ENCODE results near the gene PLA2G1B.

The PLA2G1B gene

GRCh38 chr12:120324841-120325417 is 2.6 kb downstream of the PLA2G1B start:
- no peak for DNase-seq (ENCODE audit: low read depth in 3 of 3)

DNA sequence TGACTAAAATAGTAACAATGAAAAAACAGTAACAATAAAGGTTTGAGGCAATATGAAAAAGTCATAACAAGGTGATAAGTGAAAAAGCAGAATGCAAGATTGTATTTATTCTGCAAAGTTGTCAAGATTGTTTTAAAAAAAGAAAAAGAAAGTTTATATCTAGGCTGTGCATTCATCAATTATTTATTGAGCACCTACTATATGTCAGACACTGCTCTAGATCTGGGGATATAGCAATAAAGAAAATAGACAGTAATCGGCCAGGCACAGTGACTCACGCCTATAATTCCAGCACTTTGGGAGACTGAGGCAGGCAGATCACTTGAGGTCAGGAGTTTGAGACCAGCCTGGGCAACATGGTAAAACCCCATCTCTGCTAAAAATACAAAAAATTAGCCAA is 3.8 kb downstream of the PLA2G1B start:
- no peak for DNase-seq (ENCODE audit: low read depth in 3 of 3)

DNA sequence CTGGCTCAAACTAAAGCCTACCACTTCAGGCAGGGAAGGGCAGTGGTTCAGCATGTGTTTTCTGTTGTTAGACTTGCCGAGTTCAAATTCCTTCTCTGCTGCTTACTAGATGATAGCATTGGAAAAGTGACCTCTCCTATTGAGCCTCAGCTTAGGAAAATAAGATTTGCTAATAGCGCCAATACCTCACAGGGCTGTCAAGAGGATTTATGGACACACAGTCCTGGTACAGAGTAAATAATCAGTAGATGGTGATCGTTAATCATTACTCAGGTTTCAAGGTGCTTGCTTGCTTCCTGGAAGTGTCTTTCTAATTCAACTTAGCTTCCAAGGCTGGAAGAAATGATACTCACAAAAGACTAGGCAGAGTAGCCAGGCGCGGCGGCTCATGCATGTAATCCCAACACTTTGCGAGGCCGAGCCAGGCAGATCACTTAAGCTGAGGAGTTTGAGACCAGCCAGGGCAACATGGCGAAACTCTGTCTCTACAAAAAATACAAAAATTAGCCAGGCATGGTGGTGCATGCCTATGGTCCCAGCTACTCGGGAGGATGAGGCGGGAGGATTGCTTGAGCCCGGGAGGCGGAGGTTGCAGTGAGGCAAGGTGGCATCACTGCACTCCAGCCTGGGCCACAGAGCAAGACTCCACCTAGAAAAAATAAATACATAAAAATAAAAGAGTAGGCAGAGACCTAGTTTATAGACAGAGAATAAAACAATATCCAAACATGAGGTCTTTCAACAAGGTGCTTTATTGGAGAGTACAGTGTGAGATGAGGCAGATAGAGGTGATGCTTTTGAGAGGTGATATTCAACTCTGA is 6.0 kb downstream of the PLA2G1B start:
- DNase-seq (ENCODE audit: low read depth in 3 of 3), result no peak

GRCh38 chr12:120317224-120318105 is 10.1 kb downstream of the PLA2G1B start:
- peak; percentile 99 to 100 (median 100) for DNase-seq (ENCODE audit: low read depth in 3 of 3)

GRCh38 chr12:120316798-120317223 is 10.8 kb downstream of the PLA2G1B start:
- DNase-seq (ENCODE audit: low read depth in 3 of 3), result no peak

- DNase-seq (ENCODE audit: low read depth in 3 of 3), result no peak
These were observed 13.4 kb downstream of the PLA2G1B start for GRCh38 chr12:120314220-120314619.

- peak; percentile 70 to 87 (median 77) for DNase-seq (ENCODE audit: low read depth in 3 of 3)
These were observed 25.4 kb downstream of the PLA2G1B start, which contains the start of gene SIRT4 for GRCh38 chr12:120301962-120302815. Gene SIRT4, plus strand, starts transcription at chr12:120302321. Its CDS starts 1,241 bp downstream, at chr12:120303562.

DNA sequence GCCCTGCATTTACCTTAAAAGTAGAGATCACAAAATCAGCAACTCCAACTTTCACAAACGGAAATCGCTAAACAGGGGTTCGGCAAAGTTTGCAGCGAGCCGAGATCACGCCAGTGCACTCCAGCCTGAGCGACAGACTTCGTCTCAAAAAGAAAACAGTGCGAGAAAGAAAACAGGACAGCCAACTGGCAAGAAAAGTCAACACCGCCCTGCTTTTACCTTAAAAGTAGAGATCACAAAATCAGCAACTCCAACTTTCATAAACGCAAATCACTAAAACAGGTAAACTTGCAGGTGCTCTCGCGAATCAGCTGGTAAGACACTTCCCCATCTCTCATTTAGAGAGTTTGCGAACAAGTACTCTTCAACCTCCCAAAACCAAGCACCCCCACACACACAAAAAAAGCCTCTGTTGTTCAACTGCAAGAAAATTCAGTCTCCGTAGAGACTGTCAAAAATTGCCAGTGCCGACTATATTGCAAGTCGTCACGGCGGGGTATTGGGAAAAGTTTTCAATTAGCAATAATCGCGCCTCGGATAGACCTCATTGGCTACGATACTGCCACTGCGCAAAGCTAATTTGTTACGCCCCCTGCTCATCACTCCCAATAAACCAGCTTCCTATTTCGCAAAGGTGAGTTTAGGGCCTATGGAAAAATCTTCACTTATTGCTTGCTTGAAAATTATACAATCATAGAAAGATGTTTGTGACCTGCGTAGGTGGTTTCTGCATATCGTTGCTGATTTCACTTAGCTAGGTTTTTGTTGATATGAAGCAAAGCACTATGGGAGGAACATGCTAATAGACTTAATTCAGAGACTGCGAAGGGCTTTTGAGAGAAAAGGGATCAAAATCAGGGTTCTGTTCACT is 34.7 kb downstream of the PLA2G1B start, which contains the start of gene RNU4-1:
TSS of gene RNU4-1 (minus strand) at position 577 of the 871 bp plus-strand sequence.
- peak; percentile 65 to 77 (median 76) for DNase-seq (ENCODE audit: low read depth in 3 of 3)

DNA sequence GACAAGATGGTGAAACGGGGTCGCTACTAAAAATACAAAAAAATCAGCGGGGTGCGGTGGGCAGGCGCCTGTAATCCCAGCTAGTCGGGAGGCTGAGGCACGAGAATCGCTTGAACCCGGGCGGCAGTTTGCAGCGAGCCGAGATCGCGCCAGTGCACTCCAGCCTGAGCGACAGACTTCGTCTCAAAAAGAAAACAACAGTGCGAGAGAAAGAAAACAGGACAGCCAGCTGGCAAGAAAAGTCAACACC is 35.2 kb downstream of the PLA2G1B start:
- peak in 2 of 3 donors; percentile 19 to 24 for DNase-seq (ENCODE audit: low read depth in 3 of 3)

DNA sequence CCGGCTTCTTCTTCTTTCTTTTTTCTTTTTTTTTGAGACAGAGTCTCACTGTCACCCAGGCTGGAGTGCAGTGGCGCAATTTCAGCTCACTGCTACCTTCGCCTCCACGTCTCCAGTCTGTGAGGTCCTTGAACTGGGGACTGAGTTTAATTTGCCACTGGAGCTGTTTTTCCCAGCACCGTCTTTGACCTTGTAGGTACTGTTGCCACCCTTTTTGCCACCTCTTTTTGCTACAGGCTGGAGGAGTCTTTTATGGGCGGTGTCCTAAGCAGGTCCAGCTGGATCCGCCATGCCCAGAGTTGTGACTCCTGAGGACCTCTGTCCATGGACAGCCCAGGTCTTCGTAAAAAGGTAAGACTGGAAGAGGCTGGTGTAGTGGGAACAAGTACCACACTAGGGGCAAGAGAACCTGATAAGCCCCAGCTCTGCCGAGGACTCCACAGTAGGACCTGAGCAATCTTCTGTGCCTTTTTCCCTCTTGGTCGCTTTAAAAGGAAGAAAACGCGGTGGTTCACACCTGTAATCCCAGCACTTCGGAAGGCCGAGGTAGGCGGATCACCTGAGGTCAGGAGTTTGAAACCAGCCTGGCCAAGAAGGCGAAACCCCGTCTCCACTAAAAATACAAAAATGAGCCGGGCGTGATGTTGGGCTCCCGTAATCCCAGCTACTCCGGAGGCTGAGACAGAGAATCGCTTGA is 36.8 kb downstream of the PLA2G1B start:
- DNase-seq (ENCODE audit: low read depth in 3 of 3), result peak in 2 of 3 donors; percentile 12 to 24

- no peak for DNase-seq (ENCODE audit: low read depth in 3 of 3)
These were observed 40.1 kb downstream of the PLA2G1B start for GRCh38 chr12:120287491-120287890.

DNA sequence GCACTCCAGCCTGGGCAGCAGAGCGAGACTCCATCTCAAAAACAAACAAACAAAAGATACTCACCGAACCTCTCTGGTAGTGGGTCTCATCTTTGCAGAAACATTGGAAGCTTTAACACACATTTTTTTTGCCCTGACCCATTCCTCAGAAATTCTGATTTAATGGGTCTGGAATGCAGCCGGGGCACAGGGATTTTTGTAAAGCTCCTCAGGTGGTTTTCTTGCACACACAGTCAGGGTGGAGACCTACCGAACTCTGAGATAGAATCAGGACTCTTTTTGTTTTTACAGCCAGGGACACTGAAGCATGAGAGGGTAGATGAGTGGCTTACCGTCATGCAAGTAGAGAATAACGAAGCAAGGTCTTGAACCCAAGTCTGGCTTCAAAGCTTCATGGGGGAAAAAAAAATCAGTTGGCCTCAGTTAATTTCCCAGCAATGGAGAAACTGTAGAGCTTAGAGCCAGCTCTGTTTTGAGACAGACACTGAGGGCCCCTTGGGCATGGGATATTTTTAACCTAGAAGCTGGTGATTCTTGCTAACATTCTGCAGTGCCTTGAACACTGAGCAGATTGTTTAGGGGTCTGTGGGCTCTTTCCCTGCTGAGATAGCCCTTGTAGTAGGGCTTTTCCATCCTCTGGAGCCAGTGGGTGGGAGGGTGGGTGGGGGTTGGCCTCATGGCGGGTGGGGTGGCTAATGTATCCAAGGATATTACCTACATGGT is 40.6 kb downstream of the PLA2G1B start:
- DNase-seq (ENCODE audit: low read depth in 3 of 3), result no peak

- no peak for DNase-seq (ENCODE audit: low read depth in 3 of 3)
These were observed 43.2 kb downstream of the PLA2G1B start for GRCh38 chr12:120284381-120284780.

DNA sequence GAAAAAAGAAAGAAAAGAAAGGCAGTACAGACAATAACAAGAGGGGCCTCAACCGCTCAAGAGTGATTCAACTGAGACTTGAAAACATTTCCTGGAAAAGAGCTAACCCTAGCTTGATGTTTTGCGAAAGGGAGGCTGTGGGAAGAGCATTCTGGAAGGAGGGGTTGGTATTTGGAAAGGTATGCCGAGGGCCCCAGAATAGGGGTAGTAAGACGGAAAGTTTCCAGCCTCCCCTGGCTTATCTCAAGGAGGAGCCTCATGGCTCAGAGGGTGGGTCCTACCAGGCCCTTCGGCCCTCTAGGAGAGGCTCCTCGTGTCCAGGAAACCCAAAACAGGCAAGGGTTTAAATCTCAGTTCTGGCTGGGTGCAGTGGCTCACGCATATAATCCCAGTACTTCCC is 44.3 kb downstream of the PLA2G1B start:
- no peak for DNase-seq (ENCODE audit: low read depth in 3 of 3)

DNA sequence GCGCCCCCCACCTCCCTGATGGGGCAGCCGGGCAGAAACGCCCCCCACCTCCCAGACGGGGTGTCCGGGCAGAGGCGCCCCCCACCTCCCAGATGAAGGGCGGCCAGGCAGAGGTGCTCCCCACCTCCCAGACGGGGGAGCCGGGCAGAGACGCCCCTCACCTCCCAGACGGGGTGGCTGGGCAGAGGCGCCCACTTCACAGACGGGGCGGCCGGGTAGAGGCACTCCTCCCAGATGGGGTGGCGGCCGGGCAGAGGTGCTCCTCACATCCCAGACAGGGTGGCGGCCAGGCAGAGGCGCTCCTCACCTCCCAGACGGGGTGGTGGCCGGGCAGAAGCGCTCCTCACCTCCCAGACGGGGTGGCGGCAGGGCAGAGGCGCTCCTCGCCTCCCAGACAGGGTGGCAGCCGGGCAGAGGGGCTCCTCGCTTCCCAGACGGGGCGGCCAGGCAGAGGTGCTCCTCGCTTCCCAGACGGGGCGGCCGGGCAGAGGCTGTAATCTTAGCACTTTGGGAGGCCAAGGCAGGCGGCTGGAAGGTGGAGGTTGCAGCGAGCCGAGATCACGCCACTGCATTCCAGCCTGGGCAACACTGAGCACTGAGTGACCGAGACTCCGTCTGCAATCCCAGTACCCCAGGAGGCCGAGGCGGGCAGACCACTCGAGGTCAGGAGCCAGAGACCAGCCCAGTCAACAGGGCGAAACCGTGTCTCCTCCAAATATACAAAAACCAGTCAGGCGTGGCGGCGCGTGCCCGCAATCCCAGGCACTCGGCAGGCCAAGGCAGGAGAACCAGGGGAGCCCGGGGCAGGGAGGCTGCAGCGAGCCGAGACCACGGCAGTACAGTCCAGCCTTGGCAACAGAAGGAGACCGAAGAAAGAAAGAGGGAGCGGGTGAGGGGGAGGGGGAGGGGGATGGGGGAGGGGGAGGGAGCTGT is 49.2 kb downstream of the PLA2G1B start:
- no peak for DNase-seq (ENCODE audit: low read depth in 3 of 3)

GRCh38 chr12:120276734-120277133 is 50.8 kb downstream of the PLA2G1B start:
- no peak for DNase-seq (ENCODE audit: low read depth in 3 of 3)

Data from stimulated activated CD4-positive, alpha-beta T cell treated with anti-CD3 and anti-CD28 coated beads, TNF-alpha, amount 100 ng/mL, for 48 hours (primary cell).